Fibroblast of skin of right biceps (primary cell): ENCODE data around the gene GDF15.

Experiments used
- DNase-seq: peaks from one replicate; pipeline ENCODE4 v3.0.0-alpha.2; 2013

GDF15 gene

GRCh38 chr19:18419699-18420460, 33.9 kb downstream of the GDF15 start:
- DNase-seq, result no peak

- no peak for DNase-seq
Measured at GRCh38 chr19:18420930-18421329, 35.0 kb downstream of the GDF15 start.

DNA sequence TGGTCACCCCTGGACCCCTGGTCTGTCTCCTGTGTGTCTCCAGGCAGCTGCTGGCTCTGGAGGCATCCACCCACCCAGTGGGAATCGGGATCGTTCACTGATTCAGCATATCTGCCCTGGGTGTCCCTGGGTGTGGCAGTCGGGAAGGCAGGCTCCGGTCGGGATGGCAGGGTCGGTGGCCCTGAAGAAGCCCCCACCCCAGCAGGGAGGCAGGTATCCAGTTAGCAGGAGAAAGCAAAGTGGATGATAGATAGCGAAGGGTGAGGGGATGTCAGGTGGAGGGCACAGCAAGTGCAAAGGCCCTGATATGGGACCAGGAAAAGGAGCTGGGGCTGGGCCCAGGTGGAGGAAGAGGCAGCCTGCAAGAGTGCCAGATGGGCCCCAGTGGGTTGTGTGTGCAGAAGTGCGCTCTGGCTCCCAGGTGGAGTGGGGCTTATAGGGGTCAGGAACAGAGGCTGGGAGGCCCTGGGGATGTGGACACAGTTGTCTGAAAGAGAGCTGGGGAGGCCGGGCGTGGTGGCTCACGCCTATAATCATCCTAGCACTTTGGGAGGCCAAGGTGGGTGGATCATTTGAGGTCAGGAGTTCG, 35.5 kb downstream of the GDF15 start:
- DNase-seq, result no peak

DNA sequence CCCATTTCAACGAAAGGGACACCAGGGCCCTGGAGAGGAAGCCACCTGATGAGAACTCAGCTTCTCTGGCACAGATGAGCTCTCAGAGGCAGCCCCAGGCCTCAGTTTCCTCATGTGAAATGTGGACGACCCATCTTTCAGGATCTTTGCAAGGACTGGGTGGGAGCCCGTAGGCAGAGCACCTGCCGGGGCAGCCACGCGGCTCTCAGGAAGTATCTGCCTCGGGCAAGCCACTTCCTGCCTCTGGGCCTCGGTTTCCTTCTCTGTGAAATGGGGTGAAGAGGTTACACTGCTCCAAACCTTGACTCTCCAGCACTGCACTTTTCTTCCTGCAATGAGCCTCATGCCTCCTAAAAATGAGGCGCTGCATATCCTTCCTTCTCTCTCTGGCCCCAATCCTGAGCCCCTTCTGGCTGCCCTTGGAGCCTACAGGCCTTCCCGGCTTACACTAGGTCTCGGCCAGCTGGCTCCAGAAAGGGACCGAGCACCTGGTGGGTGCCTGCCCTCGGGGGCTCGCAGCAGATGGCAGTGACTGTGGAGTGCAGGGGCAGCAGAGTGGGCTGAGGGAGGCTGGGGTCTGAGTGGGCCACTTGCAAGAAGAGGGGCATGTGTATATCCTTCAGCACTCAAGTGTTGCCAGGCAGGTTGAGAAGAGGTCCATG, 36.7 kb downstream of the GDF15 start:
- DNase-seq, result no peak

GRCh38 chr19:18423258-18424020, 37.5 kb downstream of the GDF15 start:
- no peak for DNase-seq

DNA sequence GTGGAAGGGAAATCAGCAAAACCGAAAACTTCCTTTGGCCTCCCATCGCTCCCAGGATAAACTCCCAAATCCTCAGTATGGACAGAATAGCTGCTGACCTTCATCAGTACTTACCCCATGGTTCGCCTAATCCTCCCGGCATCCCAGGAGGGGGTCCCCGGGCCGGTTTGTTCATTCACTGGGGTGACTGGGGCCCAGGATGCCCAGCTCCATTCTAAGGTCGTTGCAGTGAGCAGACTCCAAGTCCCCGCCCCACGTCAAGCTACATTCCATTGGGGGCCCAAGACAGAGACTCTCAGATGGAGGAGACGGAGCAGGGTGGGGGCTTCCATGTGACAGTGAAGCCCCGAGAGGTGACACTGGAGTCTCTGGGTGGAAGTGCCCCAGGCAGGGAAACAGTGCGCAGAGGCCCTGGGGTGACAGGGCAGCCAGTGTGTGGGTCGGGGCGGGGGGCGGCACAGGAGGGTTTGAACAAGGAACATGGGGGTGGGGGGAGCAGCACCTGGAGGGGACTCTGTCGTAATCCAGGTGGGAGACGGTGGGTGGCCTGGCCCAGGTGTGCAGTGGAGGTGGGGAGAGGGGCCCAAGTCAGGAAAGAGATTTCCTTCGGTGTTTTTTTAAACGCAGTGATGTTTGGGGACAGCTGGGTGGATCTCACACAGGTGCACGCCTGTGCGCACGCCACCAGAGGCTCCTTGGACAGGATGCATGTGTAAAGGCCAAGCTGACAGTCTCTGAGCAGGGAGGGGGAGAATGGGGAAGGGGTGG, 38.3 kb downstream of the GDF15 start:
- DNase-seq, result no peak

DNA sequence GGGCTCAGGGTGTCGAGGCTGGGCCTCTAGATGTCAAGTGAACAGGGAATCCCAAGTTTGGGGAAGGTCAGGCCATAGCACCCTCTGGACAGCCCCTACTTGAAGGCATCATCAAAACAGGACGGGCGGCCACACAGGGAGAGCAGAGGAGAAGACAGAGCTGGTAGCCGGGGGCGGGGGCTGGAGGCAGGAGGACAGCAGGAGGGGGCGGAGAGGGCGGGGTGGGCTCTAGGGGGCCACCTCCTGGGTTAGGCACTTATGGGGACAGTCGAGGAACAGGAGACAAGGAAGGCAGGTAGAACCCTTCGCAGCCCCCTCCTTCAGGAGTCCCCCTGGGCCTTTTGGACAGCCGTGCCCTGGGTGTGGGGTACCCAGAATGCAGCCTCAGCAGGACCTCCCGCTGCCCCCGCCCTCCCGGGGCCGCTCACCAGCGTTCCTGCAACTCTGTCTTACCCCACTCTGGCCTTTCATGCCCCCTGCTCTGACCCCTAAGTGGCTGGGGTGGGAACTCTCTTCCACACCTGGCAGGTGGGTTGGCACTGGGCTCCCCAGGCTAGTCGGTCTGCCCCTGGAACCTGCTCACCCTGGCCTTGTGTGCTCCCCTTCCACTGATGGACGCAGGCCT, 39.0 kb downstream of the GDF15 start:
- no peak for DNase-seq

DNA sequence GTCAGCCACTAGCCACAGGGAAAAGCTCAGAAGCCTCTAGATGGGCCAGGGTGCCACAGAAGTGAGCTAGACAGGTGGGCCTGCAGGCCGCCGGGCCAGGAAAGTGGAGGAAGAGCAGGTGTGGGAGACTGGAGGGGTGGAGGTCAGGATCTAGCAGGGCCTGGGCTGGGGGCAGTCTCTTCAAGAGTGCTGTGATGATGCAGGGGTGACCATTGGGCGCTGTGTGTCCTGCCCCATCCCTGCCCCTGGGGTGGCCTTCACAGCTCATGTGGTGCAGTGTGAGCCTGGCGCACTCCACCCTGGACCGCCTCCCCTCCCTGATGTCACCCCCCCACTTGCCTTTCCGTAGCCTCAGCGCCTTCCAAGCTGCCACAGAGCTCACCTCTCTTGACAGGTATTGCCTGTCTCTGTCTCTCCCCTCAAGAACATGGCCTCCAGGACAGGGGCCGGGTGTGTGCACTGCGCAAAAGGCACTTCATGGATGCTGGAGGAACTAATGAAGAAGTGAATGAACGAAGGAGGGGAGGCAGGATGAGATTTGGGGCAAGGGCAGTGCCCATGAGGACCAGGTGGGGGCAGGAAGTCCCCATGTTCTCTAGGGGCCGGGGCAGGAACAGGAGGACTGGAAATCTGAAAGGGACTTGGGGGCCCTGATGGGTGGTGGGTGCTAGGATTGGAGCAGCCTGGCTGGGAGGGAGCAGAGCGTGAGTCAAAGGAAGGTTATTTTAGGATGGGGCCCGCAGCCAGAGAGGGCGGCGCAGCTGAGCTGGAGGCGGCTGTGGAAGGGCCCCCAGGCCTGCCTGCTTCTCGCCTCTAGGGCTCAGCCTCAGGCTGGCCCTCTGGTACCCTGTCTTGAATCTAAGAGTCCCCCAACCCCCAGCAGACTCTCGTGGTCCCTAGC, 39.8 kb downstream of the GDF15 start:
- DNase-seq, result peak; percentile 80

- no peak for DNase-seq
Measured at GRCh38 chr19:18426416-18426767, 40.4 kb downstream of the GDF15 start.

GRCh38 chr19:18427080-18427742, 41.3 kb downstream of the GDF15 start:
- DNase-seq, result no peak

GRCh38 chr19:18427743-18428113, 41.8 kb downstream of the GDF15 start:
- DNase-seq, result no peak

- no peak for DNase-seq
Measured at GRCh38 chr19:18428173-18428786, 42.3 kb downstream of the GDF15 start.

- DNase-seq, result peak; percentile 91
Measured at GRCh38 chr19:18428787-18429674, 43.1 kb downstream of the GDF15 start.

DNA sequence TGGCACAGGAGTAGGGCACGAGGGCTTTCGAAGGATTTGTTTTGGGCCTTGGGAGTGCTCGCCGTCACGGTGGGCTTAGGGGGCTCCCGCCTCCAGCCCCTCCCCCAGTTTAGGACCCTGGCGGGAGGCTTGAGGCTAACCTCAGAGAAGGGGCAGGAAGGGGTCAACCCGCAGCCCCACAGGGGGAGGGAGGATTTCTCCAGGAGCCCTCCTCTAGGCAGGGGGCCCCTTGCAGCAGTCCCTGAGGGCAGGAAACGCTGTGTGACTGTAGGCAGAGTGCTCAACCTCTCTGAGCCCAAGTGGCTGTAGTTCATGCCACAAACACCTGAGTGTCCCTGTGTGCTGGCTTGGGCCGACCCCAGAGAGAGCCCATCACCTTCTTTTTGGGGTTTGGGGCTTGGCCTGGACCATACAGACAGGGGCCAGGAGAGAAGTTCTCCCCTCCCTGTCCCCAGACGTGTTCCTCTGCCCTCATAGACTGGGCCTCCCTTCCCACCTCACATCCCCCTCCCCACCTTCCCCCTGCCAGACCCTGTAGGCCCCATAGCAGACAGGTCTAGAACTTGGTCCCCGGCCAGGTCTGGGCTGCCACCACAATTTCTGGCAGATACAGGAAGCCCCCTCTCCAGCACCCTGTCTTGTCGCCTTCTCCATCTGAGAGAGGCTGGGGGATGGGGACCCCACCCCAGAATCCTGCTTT, 43.9 kb downstream of the GDF15 start:
- DNase-seq, result no peak

- DNase-seq, result no peak
Measured at GRCh38 chr19:18430417-18431144, 44.6 kb downstream of the GDF15 start.

DNA sequence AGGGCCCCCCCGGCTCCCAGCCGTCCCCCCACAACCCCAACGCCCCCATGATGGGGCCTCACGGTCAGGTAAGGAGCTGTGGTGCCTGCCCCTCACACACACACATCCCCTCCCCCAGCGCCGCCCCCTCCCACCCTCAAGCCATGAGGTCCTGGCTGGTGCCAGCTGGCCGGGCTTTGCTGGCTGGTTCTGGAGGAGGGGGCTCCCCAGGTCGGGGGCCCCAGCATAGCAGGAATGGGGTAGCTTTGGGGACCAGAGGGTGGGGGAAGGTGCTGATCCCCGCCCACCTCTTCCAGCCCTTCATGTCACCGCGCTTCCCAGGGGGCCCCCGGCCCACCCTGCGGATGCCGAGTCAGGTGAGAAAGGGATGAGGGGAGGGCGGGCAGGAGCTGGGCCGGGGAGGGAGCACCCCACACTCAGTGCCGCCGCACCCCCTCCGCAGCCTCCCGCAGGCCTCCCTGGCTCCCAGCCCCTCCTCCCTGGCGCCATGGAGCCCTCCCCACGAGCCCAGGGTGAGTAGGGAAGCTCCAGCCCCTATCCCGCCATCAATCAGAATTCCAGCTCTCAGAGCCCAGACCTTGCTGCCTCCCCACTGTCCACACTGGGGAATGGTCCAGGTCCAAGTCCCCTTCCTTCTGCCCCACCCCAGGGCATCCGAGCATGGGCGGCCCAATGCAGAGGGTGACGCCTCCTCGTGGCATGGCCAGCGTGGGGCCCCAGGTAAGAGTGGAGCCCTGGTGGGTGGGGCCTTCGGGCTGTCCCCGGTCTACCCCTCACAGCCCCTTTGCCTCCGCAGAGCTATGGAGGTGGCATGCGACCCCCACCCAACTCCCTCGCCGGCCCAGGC, 45.6 kb downstream of the GDF15 start:
- no peak for DNase-seq
